Measurements from ENCODE around the gene TMEM87B. TPM values are rescaled to one million over a fixed set of nuclear protein-coding genes. Genes with fewer than 3 reads are reported as not detected.

The TMEM87B gene
- total and polyA plus RNA-seq, 4 donors = 11.2 to 26.4 (median 18.1) TPM

DNA sequence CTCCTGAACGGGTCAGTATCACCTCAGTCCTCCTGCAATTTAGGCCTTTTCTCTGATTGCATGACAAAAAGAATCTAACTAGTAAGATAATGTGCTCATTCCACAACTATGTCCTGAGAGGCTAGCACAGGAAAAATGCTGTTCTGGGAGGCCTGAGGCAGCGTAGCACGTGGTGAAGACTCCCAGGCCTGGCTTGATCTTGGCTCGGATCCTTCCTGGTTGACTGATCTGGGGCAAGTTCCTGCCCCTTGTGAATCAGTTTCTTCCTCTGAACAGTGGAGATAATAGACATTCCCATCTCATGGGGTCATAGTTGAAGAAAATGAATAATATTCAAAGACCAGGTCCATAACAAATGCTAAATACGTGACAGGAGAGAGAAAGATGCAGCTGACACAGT, 95.4 kb downstream of the TMEM87B start:
- WGBS, 2 donors = 74 to 90% methylated on average over 5 of the region's 5 CpGs
- Histone ChIP-seq H3K4me3 (no peak overlapping the region), H3K27me3 (ENCODE audit: control insufficient read depth in 3 of 3, insufficient read depth in 3 of 3, low read length in 2 of 3) (no peaks in the 10 kb centered on the region), H3K9me3 (ENCODE audit: control insufficient read depth in 4 of 4, insufficient read depth in 3 of 4, low read length in 3 of 4) (peaks cover 0 to 2% (median 0%) of the 10 kb centered on the region in 4 donors), H3K27ac (ENCODE audit: low read depth in 1 of 2, low read length in 1 of 2) (no peak overlapping the region), H3K4me1 (ENCODE audit: control insufficient read depth in 5 of 5, insufficient read depth in 5 of 5, low read length in 5 of 5) (peaks cover 0 to 6% (median 0%) of the 10 kb centered on the region in 5 donors), H3K36me3 (ENCODE audit: control insufficient read depth in 4 of 4, insufficient read depth in 4 of 4, low read length in 4 of 4) (peaks cover 0 to 3% (median 0%) of the 10 kb centered on the region in 4 donors), H3K9ac (ENCODE audit: insufficient read depth in 1 of 2, low read length in 2 of 2) (no peak overlapping the region)
- DNase-seq (no peak), ATAC-seq (ENCODE audit: insufficient read depth, low FRiP score) (no peak)
- TF ChIP-seq, protein P1, sequence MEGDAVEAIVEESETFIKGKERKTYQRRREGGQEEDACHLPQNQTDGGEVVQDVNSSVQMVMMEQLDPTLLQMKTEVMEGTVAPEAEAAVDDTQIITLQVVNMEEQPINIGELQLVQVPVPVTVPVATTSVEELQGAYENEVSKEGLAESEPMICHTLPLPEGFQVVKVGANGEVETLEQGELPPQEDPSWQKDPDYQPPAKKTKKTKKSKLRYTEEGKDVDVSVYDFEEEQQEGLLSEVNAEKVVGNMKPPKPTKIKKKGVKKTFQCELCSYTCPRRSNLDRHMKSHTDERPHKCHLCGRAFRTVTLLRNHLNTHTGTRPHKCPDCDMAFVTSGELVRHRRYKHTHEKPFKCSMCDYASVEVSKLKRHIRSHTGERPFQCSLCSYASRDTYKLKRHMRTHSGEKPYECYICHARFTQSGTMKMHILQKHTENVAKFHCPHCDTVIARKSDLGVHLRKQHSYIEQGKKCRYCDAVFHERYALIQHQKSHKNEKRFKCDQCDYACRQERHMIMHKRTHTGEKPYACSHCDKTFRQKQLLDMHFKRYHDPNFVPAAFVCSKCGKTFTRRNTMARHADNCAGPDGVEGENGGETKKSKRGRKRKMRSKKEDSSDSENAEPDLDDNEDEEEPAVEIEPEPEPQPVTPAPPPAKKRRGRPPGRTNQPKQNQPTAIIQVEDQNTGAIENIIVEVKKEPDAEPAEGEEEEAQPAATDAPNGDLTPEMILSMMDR (IDR thresholded peaks at IDR 0.05; ENCODE audit: control extremely low read depth, extremely low read depth) = no peak

DNA sequence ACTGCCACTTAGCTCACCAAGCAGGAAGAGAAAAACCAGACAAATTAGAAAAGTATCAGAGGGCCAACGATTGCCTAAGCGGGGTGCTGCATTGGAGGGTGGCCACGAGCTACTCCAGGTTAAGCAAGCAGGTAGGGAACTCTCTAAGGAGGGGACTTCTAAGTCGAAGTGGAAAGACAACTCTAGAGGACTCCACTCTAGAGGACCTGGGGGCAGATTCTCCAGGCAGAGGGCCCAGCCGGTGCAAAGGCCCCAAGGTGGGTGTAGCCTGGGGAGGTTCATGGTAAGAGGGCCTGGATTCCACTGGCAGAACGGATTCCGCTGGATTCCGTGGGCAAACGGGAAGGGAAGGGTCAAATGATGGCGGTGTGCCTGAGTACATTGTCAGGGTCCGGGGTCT, 95.8 kb downstream of the TMEM87B start:
- ATAC-seq (ENCODE audit: insufficient read depth, low FRiP score) = no peak
- Histone ChIP-seq H3K36me3 (ENCODE audit: control insufficient read depth in 4 of 4, insufficient read depth in 4 of 4, low read length in 4 of 4) (peaks cover 0 to 3% (median 0%) of the 10 kb centered on the region in 4 donors), H3K27me3 (ENCODE audit: control insufficient read depth in 3 of 3, insufficient read depth in 3 of 3, low read length in 2 of 3) (no peaks in the 10 kb centered on the region), H3K27ac (ENCODE audit: low read depth in 1 of 2, low read length in 1 of 2) (no peak overlapping the region), H3K9me3 (ENCODE audit: control insufficient read depth in 4 of 4, insufficient read depth in 3 of 4, low read length in 3 of 4) (peaks cover 0 to 2% (median 0%) of the 10 kb centered on the region in 4 donors), H3K4me1 (ENCODE audit: control insufficient read depth in 5 of 5, insufficient read depth in 5 of 5, low read length in 5 of 5) (peaks cover 0 to 8% (median 0%) of the 10 kb centered on the region in 5 donors), H3K9ac (ENCODE audit: insufficient read depth in 1 of 2, low read length in 2 of 2) (no peak overlapping the region), H3K4me3 (no peak overlapping the region)
- TF ChIP-seq, protein P1 (IDR thresholded peaks at IDR 0.05; ENCODE audit: control extremely low read depth, extremely low read depth) = no peak
- no peak for DNase-seq
- WGBS, 2 donors = 80 to 88% methylated on average over 11 of the region's 11 CpGs

DNA sequence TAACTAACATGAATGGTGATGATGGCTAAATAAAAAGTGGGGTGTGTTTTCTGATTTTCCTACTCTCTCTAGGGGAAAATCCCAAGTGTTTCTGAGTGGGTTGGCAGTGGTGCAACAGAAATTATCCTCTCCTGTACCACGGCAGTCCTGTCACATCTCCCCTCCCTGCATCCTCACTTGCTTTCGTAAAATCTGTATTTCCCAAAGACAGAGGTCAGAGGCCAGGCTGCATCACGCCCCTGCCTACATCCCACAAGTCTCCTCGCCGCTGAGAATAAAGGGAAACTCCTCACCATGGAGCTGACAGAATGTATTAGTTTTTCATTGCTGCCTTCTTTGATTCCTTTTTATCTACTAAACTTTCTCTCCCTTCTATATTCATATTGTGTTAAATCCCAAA, 96.2 kb downstream of the TMEM87B start:
- no peak overlapping the region for H3K9ac ChIP-seq (ENCODE audit: insufficient read depth in 1 of 2, low read length in 2 of 2)
- no peak for DNase-seq
- peaks cover 0 to 3% (median 0%) of the 10 kb centered on the region in 4 donors for H3K36me3 ChIP-seq (ENCODE audit: control insufficient read depth in 4 of 4, insufficient read depth in 4 of 4, low read length in 4 of 4)
- TF ChIP-seq, protein P1 (IDR thresholded peaks at IDR 0.05; ENCODE audit: control extremely low read depth, extremely low read depth) = no peak
- no peak for ATAC-seq (ENCODE audit: insufficient read depth, low FRiP score)
- H3K9me3 ChIP-seq (ENCODE audit: control insufficient read depth in 4 of 4, insufficient read depth in 3 of 4, low read length in 3 of 4) = peaks cover 0 to 2% (median 0%) of the 10 kb centered on the region in 4 donors
- WGBS, 2 donors = 91% methylated on average over 5 of the region's 5 CpGs
- H3K27ac ChIP-seq (ENCODE audit: low read depth in 1 of 2, low read length in 1 of 2) = no peak overlapping the region
- H3K4me3 ChIP-seq = no peak overlapping the region
- no peaks in the 10 kb centered on the region for H3K27me3 ChIP-seq (ENCODE audit: control insufficient read depth in 3 of 3, insufficient read depth in 3 of 3, low read length in 2 of 3)
- peaks cover 0 to 8% (median 0%) of the 10 kb centered on the region in 5 donors for H3K4me1 ChIP-seq (ENCODE audit: control insufficient read depth in 5 of 5, insufficient read depth in 5 of 5, low read length in 5 of 5)
